Gastrocnemius medialis (tissue), 4 donors: ENCODE results near the gene CD79B. TPM values are rescaled to one million over a fixed set of nuclear protein-coding genes. Genes with fewer than 3 reads are reported as not detected.

Source experiments
- ATAC-seq, 2 donors: fragments of 150-250 bp; one replicate each; pipeline ENCODE4 v1.9.1; 2016
- DNase-seq, 2 donors: peaks; one replicate each; pipeline ENCODE4 v3.0.0-alpha.2; 2019
- H3K27ac ChIP-seq, 4 donors: fragments of 200-600 bp; sonication (generic); 1 replicate in 1 of 4; 2 replicates in 3 of 4; pipeline ENCODE4 v1.5.1; 2016 to 2018; ENCODE audit warnings: mild to moderate bottlenecking in 2 of 4, moderate library complexity in 1 of 4
- H3K27me3 ChIP-seq, 3 donors: fragments of 200-600 bp; sonication (generic) in 2 of 3; 1 replicate in 1 of 3; 2 replicates in 2 of 3; pipeline versions ENCODE4 v1.5.1 to v1.6.0; 2016 to 2019; ENCODE audit warnings: mild to moderate bottlenecking in 1 of 3, moderate library complexity in 1 of 3
- H3K36me3 ChIP-seq, 2 donors: fragments of 200-600 bp; sonication (generic) in 1 of 2; one replicate each; pipeline ENCODE4 v1.5.1; 2017 to 2018
- H3K4me1 ChIP-seq, 2 donors: fragments of 200-600 bp; sonication (generic) in 1 of 2; one replicate each; pipeline ENCODE4 v1.5.1; 2016 to 2017; ENCODE audit warnings: mild to moderate bottlenecking in 2 of 2
- H3K4me3 ChIP-seq, 4 donors: fragments of 200-600 bp; sonication (generic) in 3 of 4; 1 replicate in 1 of 4; 2 replicates in 3 of 4; pipeline ENCODE4 v1.5.1; 2016 to 2019; ENCODE audit warnings: mild to moderate bottlenecking in 2 of 4
- H3K9me3 ChIP-seq, 3 donors: fragments of 200-600 bp; sonication (generic) in 2 of 3; 1 replicate in 1 of 3; 2 replicates in 2 of 3; pipeline ENCODE4 v1.5.1; 2016 to 2019
- POLR2A ChIP-seq, 2 donors: fragments of 450-650 bp; IDR thresholded peaks; one replicate each; pipeline ENCODE4 v1.6.1; 2017; ENCODE audit warnings: antibody characterized with exemption in 2 of 2, mild to moderate bottlenecking in 2 of 2, moderate library complexity in 2 of 2
- in situ Hi-C, 4 donors: fragments of 200-750 bp; cut with MboI; loops; one replicate each; pipeline versions ENCODE4 v1.15.0 to v1.8.0; 2017; ENCODE audit warnings: low sequenced_read_pairs in 4 of 4
- intact Hi-C: fragments of 100-400 bp; cut with DNase I; formaldehyde crosslinking; loops from one replicate; pipeline ENCODE4 v1.15.1; 2023; ENCODE audit warnings: low total_unique reads
- total RNA-seq, 4 donors: library from RNA; depleted of rRNA; stranded (reverse); fragments of >200 nt; gene quantifications; one replicate each; pipeline versions ENCODE4 v1.1.0 to v1.2.3, GENCODE V29; 2016
- TF ChIP-seq, protein P1 (sequence below), 5 experiments: fragments of 450-650 bp in 3 of 5; fragments of 200-600 bp in 2 of 5; sonication (generic) in 2 of 5; IDR thresholded peaks in 4 of 5; conservative IDR thresholded peaks in 1 of 5; 1 replicate in 4 of 5; 2 replicates in 1 of 5; pipeline ENCODE4 v1.5.1; 2016 to 2019; ENCODE audit warnings: antibody characterized with exemption in 5 of 5, mild to moderate bottlenecking in 3 of 5, moderate library complexity in 3 of 5

CD79B gene
- total RNA-seq, 4 donors from 2014 or later = 2.2 to 5.1 (median 3.3) TPM

DNA sequence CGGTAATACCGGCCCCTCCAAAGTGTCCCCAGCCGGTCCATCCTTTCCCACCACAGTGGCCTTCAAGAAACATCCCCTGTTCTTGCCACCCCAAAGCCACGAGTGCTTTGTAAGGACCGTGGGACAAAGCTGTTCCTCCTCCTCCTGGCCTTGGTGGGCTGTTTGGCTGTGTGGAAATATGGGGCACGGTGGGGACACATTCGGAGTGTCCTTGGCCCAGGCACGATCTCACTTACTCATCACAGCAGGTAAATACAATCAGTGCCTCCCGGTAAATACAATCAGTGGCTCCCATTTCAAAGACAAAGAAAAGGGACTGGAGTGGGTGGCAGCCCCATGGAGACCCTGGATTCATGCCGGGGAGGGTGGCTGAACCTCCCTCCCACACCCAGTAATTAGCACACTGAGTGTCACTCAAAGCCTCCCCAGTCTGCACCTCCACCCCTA, 30.2 kb upstream of the CD79B start:
- peaks cover 0 to 14% of the 10 kb centered on the region in 2 donors for H3K36me3 ChIP-seq
- peak in 1 of 2 donors; percentile 13 for TF ChIP-seq POLR2A (IDR thresholded peaks at IDR 0.05)
- TF ChIP-seq, protein P1, sequence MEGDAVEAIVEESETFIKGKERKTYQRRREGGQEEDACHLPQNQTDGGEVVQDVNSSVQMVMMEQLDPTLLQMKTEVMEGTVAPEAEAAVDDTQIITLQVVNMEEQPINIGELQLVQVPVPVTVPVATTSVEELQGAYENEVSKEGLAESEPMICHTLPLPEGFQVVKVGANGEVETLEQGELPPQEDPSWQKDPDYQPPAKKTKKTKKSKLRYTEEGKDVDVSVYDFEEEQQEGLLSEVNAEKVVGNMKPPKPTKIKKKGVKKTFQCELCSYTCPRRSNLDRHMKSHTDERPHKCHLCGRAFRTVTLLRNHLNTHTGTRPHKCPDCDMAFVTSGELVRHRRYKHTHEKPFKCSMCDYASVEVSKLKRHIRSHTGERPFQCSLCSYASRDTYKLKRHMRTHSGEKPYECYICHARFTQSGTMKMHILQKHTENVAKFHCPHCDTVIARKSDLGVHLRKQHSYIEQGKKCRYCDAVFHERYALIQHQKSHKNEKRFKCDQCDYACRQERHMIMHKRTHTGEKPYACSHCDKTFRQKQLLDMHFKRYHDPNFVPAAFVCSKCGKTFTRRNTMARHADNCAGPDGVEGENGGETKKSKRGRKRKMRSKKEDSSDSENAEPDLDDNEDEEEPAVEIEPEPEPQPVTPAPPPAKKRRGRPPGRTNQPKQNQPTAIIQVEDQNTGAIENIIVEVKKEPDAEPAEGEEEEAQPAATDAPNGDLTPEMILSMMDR (IDR thresholded peaks at IDR 0.05 in 4 of 5, conservative IDR thresholded peaks at IDR 0.05 in 1 of 5) = no peak
- H3K27me3 ChIP-seq = no peaks in the 10 kb centered on the region
- H3K4me1 ChIP-seq = peaks cover 58 to 61% of the 10 kb centered on the region in 2 donors
- H3K4me3 ChIP-seq = no peak overlapping the region
- intact Hi-C loops (no loop called here), in situ Hi-C loops (no loop called here)
- H3K27ac ChIP-seq = peak overlapping the region; percentile 96 to 100 (median 99)
- DNase-seq = no peak
- H3K9me3 ChIP-seq = no peaks in the 10 kb centered on the region
- no peak for ATAC-seq

- in situ Hi-C loops (no loop called here), intact Hi-C loops (loop anchor here (1.0 kb wide), 1 partner anchor 25 kb away; no protein-coding TSS in a partner anchor)
- Histone ChIP-seq H3K4me1 (peaks cover 65 to 66% of the 10 kb centered on the region in 2 donors), H3K36me3 (peaks cover 0 to 15% of the 10 kb centered on the region in 2 donors), H3K9me3 (no peaks in the 10 kb centered on the region), H3K27me3 (no peaks in the 10 kb centered on the region), H3K4me3 (peak overlapping the region in 3 of 4 donors; percentile 24 to 28 (median 25)), H3K27ac (peak overlapping the region; percentile 96 to 100 (median 99))
- ATAC-seq = peak; percentile 63 to 65
- peak; percentile 84 to 94 for DNase-seq
- TF ChIP-seq, protein P1 (IDR thresholded peaks at IDR 0.05 in 4 of 5, conservative IDR thresholded peaks at IDR 0.05 in 1 of 5) = no peak
- TF ChIP-seq POLR2A (IDR thresholded peaks at IDR 0.05) = peak; percentile 27 to 56
These were observed 29.5 kb upstream of the CD79B start for GRCh38 chr17:63961355-63962212.

GRCh38 chr17:63960430-63960829, 28.3 kb upstream of the CD79B start:
- TF ChIP-seq, protein P1 (IDR thresholded peaks at IDR 0.05 in 4 of 5, conservative IDR thresholded peaks at IDR 0.05 in 1 of 5) = no peak
- TF ChIP-seq POLR2A (IDR thresholded peaks at IDR 0.05) = no peak
- Histone ChIP-seq H3K9me3 (no peaks in the 10 kb centered on the region), H3K4me1 (peaks cover 77% of the 10 kb centered on the region in 2 donors), H3K4me3 (peak overlapping the region; percentile 2 to 28 (median 20)), H3K36me3 (peaks cover 0 to 13% of the 10 kb centered on the region in 2 donors), H3K27ac (peak overlapping the region; percentile 96 to 100 (median 99)), H3K27me3 (no peaks in the 10 kb centered on the region)
- ATAC-seq (peak; percentile 1), DNase-seq (no peak)
- in situ Hi-C loops (no loop called here), intact Hi-C loops (loop anchor here (1.0 kb wide), 1 partner anchor 14 kb away; no protein-coding TSS in a partner anchor)

GRCh38 chr17:63960006-63960405, 27.9 kb upstream of the CD79B start:
- Histone ChIP-seq H3K9me3 (no peaks in the 10 kb centered on the region), H3K27me3 (no peaks in the 10 kb centered on the region), H3K4me1 (peaks cover 79 to 82% of the 10 kb centered on the region in 2 donors), H3K4me3 (peak overlapping the region in 3 of 4 donors; percentile 2 to 28 (median 24)), H3K36me3 (peaks cover 0 to 13% of the 10 kb centered on the region in 2 donors), H3K27ac (peak overlapping the region; percentile 96 to 100 (median 99))
- intact Hi-C loops (loop anchor here (1.0 kb wide), 1 partner anchor 14 kb away; no protein-coding TSS in a partner anchor), in situ Hi-C loops (no loop called here)
- ATAC-seq (peak; percentile 38 to 49), DNase-seq (peak; percentile 85 to 96)
- TF ChIP-seq, protein P1 (IDR thresholded peaks at IDR 0.05 in 4 of 5, conservative IDR thresholded peaks at IDR 0.05 in 1 of 5) = peak in 1 of 5 experiments; percentile 31
- peak; percentile 50 to 72 for TF ChIP-seq POLR2A (IDR thresholded peaks at IDR 0.05)
